ENCODE measurements around the gene GRB10.

The GRB10 gene

DNA sequence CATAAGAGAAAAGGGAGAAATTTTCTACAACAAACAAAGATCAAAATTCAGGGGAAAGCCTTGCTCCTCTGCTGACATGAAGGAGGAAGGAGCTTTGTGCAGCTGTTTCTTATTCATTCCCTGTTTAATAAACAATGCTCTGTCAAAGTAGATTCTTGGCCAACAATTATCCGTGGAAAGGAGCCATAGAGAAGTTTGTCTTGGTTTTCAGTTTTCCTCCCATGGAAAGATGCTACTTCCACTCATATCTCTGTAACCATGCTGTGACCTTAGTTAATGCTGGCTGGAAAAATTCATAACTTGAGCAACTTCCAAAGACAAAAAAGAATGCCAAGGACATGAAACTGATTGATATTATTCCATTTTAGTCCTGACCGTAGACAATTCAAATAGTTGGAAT lies 225.6 kb downstream of the GRB10 start:
- TF ChIP-seq, protein P1, sequence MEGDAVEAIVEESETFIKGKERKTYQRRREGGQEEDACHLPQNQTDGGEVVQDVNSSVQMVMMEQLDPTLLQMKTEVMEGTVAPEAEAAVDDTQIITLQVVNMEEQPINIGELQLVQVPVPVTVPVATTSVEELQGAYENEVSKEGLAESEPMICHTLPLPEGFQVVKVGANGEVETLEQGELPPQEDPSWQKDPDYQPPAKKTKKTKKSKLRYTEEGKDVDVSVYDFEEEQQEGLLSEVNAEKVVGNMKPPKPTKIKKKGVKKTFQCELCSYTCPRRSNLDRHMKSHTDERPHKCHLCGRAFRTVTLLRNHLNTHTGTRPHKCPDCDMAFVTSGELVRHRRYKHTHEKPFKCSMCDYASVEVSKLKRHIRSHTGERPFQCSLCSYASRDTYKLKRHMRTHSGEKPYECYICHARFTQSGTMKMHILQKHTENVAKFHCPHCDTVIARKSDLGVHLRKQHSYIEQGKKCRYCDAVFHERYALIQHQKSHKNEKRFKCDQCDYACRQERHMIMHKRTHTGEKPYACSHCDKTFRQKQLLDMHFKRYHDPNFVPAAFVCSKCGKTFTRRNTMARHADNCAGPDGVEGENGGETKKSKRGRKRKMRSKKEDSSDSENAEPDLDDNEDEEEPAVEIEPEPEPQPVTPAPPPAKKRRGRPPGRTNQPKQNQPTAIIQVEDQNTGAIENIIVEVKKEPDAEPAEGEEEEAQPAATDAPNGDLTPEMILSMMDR (IDR thresholded peaks at IDR 0.05; ENCODE audit: extremely low read depth, insufficient read depth, missing control alignments) = no peak
- DNase-seq (ENCODE audit: low spot score) = no peak
- in situ Hi-C loops (cut with MboI; ENCODE audit: low pct_unique_long_range_greater_than_20kb, low sequenced_read_pairs, unreplicated experiment) = no loop called here

DNA sequence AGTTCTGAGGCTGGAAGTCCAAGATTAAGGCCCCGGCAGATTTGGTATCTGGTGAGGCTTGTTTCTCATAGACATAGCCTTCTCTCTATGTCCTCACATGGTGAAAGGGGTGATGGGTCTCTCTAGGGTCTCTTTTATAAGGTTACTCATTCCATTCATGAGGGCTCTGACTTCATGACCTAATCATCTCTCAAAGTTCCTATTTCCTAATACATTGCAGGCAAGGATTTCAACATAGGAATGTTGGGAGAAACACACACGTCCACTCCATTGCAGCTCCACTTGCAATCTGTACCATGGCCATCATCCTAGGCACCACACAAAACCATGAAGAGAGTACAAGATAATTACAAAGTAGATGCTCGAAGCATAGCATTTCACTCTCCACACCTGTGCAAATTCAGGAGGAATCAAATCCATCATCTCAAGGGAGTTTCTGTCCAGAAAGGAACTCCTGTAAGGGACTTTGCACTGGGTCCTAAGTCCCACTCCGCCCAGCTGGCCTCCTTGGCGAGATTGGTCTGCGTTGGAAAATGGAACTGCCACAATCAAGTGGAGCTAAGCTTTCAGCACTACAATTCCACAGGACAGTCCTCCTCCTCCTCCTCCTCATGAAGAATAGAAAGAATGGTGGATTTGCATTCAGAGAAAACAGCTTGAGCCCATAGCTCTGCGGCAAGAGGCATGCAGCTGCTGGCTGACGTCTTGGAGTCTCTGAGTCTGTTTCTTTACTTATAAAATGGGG lies 226.3 kb downstream of the GRB10 start:
- DNase-seq (ENCODE audit: low spot score) = no peak
- in situ Hi-C loops (cut with MboI; ENCODE audit: low pct_unique_long_range_greater_than_20kb, low sequenced_read_pairs, unreplicated experiment) = no loop called here
- TF ChIP-seq, protein P1 (IDR thresholded peaks at IDR 0.05; ENCODE audit: extremely low read depth, insufficient read depth, missing control alignments) = no peak

DNA sequence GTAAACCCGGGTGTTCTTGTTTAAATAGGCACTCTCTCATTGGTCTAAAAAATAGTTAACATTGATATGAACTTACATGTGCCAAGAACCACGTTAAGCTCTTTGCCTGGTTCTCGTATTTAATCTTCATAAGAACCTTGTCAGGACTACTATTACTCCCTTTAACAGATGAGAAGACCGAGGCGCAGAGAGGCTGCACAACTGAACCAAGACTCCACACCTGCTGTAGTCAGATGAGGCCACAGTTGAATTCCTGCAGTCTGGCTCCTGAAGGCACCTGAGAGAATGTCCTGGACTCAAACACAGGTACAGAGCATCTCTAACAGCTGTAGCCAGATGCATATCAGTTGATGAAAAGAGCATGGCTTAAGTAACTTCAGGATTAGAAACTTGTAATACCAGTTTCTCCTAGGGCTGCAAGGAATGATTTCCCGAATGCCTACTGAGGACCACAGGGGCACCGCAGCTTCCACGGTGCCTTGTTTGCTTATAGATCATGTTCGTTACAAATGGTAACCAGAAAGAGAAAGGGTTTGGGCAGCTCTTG lies 227.0 kb downstream of the GRB10 start:
- no peak for DNase-seq (ENCODE audit: low spot score)
- TF ChIP-seq, protein P1 (IDR thresholded peaks at IDR 0.05; ENCODE audit: extremely low read depth, insufficient read depth, missing control alignments) = no peak
- in situ Hi-C loops (cut with MboI; ENCODE audit: low pct_unique_long_range_greater_than_20kb, low sequenced_read_pairs, unreplicated experiment) = no loop called here

DNA sequence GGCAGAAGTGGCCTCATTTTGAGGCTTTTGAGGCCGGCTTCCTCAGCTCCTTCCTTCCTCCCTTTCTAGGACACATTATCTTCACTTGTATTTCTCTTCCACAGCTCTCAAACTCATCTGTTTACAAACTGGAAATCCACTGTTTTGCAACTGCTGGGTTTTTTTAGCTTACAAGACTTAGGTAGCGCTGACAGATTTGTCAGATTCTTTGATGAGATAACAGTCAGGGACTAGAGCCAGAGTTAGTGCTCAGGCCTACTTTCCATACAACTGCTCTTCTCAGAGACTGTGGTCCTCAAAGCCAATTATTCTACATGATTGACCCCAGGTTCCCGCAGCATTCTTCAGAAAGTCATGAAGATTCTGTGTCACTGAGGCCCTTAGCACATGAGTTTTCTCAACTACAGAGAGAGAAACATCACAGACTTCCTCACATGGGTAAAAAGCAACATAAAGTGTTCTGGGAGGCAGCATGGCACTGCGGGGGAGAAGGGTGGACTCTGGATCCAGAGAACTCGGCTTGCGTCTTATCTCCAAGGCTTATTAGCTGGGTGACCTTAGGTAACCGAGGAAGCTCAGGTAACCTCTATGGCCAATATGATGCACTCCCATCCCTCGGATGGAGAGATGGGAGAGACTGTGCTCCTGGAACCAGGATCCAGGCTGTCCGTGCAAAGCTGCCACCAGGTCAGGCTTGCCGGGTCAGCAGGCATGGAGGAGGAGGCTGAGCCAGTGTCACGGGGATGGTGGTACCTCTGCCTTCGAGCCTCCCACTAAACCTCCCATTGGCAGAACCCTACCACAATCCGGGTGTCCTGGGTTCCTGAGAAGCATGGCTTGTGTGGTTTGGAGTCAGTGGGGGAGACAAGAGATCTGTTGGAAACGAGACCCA lies 228.0 kb downstream of the GRB10 start:
- TF ChIP-seq, protein P1 (IDR thresholded peaks at IDR 0.05; ENCODE audit: extremely low read depth, insufficient read depth, missing control alignments) = no peak
- DNase-seq (ENCODE audit: low spot score) = no peak
- in situ Hi-C loops (cut with MboI; ENCODE audit: low pct_unique_long_range_greater_than_20kb, low sequenced_read_pairs, unreplicated experiment) = no loop called here

DNA sequence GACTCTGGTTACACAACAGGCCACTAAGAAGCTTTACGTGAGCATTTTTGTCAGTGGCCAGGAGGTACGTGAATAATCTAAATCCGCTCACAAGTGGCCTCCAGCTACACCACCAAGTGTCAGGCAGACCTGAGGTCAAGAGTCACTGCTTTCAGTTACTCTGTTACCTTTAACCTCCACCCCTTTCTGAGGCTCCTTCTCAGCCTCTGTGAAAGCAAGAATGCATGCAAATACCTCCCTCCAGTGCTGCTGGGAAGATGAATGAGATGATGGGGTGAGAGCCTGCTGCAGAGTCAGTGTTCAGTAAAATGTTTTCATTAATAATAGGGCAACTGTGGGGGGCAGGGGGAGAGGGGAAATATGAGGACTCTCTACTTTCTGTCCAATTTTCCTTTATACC lies 228.7 kb downstream of the GRB10 start:
- in situ Hi-C loops (cut with MboI; ENCODE audit: low pct_unique_long_range_greater_than_20kb, low sequenced_read_pairs, unreplicated experiment) = no loop called here

DNA sequence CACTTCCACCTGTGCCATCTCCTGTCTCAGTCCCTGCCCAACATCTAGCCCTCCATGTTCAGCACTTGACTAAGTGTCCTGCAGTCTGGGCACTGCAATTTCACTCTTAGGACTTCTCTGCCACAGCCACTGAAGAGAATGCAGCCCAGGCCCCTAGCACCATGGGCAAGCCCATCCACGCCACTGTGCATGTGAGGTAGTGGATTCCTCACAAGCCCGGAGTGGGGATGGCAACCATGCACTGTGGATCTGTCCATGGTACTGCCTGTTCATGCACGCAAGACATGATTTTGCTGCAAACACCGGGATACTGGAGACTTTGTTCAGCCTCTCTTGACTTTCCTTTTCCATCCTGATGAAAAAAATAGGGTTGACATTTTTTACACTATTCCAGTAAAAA lies 229.8 kb downstream of the GRB10 start:
- in situ Hi-C loops (cut with MboI; ENCODE audit: low pct_unique_long_range_greater_than_20kb, low sequenced_read_pairs, unreplicated experiment) = no loop called here
- no peak for DNase-seq (ENCODE audit: low spot score)
- TF ChIP-seq, protein P1 (IDR thresholded peaks at IDR 0.05; ENCODE audit: extremely low read depth, insufficient read depth, missing control alignments) = no peak

More for the DNA sequence above, 228.7 kb downstream of the GRB10 start:
- TF ChIP-seq, protein P1 (IDR thresholded peaks at IDR 0.05; ENCODE audit: extremely low read depth, insufficient read depth, missing control alignments) = no peak
- DNase-seq (ENCODE audit: low spot score) = no peak
